Measurements from ENCODE around the gene ERCC8.

- TF ChIP-seq POLR2AphosphoS5 (IDR thresholded peaks at IDR 0.05; ENCODE audit: borderline replicate concordance, low read depth, low read length) = no peak
- no peak for TF ChIP-seq EZH2 (IDR thresholded peaks at IDR 0.05)
- TF ChIP-seq FOXP2 (optimal IDR thresholded peaks at IDR 0.05; ENCODE audit: control extremely low read depth, extremely low read length, insufficient read depth) = no peak
Observed at GRCh38 chr5:60856066-60856465, 88.8 kb downstream of the ERCC8 start.
